Epithelial cell of esophagus (primary cell): ENCODE measurements around the gene ALDH2.
"Not testable (repeated sequence)": the region's sequence is repeated elsewhere in the genome, so short reads cannot be mapped to it uniquely, and the experiment has no call there.

ENCODE experiments used
- DNase-seq: peaks from one replicate; pipeline ENCODE4 v3.0.0; 2010; ENCODE audit warnings: low read depth
- H3K4me3 ChIP-seq: 2 replicates; pipeline ENCODE4 v1.5.1; 2011; ENCODE audit warnings: mild to moderate bottlenecking, low read length, control low read depth
- TF ChIP-seq, protein P1 (sequence below): IDR thresholded peaks from 2 replicates; pipeline ENCODE4 v1.5.1; 2011; ENCODE audit warnings: low read depth, mild to moderate bottlenecking, low read length, control low read depth, inconsistent platforms; ENCODE audit not compliant: insufficient read depth; ENCODE audit errors: missing control alignments

The ALDH2 gene

GRCh38 chr12:111826992-111827391 is 60.3 kb downstream of the ALDH2 start:
- H3K4me3 ChIP-seq = no peak overlapping the region
- DNase-seq = no peak
- TF ChIP-seq, protein P1, sequence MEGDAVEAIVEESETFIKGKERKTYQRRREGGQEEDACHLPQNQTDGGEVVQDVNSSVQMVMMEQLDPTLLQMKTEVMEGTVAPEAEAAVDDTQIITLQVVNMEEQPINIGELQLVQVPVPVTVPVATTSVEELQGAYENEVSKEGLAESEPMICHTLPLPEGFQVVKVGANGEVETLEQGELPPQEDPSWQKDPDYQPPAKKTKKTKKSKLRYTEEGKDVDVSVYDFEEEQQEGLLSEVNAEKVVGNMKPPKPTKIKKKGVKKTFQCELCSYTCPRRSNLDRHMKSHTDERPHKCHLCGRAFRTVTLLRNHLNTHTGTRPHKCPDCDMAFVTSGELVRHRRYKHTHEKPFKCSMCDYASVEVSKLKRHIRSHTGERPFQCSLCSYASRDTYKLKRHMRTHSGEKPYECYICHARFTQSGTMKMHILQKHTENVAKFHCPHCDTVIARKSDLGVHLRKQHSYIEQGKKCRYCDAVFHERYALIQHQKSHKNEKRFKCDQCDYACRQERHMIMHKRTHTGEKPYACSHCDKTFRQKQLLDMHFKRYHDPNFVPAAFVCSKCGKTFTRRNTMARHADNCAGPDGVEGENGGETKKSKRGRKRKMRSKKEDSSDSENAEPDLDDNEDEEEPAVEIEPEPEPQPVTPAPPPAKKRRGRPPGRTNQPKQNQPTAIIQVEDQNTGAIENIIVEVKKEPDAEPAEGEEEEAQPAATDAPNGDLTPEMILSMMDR = no peak

DNA sequence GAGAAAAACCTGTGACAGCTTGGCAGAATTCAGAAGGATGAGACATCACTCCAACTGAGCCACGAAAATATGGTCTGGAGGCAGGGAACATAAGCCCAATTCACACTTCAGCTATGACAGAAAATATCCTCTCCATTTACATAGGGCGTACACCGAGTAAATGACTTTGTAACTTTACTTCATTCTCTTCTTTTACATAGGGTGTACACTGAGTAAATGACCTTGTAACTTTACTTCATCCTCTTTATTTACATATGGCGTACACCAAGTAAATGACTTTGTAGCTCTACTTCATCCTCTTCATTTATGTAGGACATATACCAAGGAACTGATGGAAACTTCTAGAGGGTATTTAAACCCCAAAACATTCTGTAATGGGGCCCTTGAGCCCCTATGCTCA is 61.2 kb downstream of the ALDH2 start:
- H3K4me3 ChIP-seq = no peak overlapping the region
- TF ChIP-seq, protein P1 = no peak
- DNase-seq = no peak

- DNase-seq = no peak
- TF ChIP-seq, protein P1 = no peak
- H3K4me3 ChIP-seq = no peak overlapping the region
These were observed 61.7 kb downstream of the ALDH2 start for GRCh38 chr12:111828338-111828979.

GRCh38 chr12:111829635-111830034 is 62.9 kb downstream of the ALDH2 start:
- H3K4me3 ChIP-seq, DNase-seq: not testable (repeated sequence)

DNA sequence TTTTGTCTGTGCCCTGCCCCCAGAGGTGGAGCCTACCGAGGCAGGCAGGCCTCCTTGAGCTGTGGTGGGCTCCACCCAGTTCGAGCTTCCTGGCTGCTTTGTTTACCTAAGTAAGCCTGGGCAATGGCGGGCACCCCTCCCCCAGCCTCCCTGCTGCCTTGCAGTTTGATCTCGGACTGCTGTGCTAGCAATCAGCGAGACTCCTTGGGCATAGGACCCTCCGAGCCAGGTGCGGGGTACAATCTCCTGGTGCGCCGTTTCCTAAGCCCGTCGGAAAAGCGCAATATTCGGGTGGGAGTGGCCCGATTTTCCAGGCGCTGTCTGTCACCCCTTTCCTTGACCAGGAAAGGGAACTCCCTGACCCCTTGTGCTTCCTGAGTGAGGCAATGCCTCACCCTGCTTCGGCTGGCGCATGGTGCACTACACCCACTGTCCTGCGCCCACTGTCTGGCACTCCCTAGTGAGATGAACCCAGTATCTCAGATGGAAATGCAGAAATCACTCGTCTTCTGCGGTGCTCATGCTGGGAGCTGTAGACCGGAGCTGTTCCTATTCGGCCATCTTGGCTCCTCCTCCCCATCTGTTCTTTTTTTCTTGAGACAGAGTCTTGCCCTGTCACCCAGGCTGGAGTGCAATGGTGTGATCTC is 68.1 kb downstream of the ALDH2 start:
- not testable (repeated sequence) for DNase-seq, H3K4me3 ChIP-seq

- DNase-seq, H3K4me3 ChIP-seq: not testable (repeated sequence)
These were observed 68.9 kb downstream of the ALDH2 start for GRCh38 chr12:111835531-111836181.

GRCh38 chr12:111838353-111838752 is 71.6 kb downstream of the ALDH2 start:
- TF ChIP-seq, protein P1 = no peak
- no peak overlapping the region for H3K4me3 ChIP-seq
- no peak for DNase-seq

- peak; percentile 13 for DNase-seq
- H3K4me3 ChIP-seq = peak overlapping the region; percentile 69
- TF ChIP-seq, protein P1 = no peak
These were observed 74.1 kb downstream of the ALDH2 start for GRCh38 chr12:111840807-111841206.
